NCI-H2227 (cell line): ENCODE measurements around the gene MYO9A.
A peak's percentile ranks its signal among the peaks of the same experiment; 100 is the strongest.

Experiments used
- DNase-seq: peaks from one replicate; lab custom pipeline; 2025; ENCODE audit not compliant: unreplicated experiment; lab: John Stamatoyannopoulos, UW

Gene MYO9A, protein sequence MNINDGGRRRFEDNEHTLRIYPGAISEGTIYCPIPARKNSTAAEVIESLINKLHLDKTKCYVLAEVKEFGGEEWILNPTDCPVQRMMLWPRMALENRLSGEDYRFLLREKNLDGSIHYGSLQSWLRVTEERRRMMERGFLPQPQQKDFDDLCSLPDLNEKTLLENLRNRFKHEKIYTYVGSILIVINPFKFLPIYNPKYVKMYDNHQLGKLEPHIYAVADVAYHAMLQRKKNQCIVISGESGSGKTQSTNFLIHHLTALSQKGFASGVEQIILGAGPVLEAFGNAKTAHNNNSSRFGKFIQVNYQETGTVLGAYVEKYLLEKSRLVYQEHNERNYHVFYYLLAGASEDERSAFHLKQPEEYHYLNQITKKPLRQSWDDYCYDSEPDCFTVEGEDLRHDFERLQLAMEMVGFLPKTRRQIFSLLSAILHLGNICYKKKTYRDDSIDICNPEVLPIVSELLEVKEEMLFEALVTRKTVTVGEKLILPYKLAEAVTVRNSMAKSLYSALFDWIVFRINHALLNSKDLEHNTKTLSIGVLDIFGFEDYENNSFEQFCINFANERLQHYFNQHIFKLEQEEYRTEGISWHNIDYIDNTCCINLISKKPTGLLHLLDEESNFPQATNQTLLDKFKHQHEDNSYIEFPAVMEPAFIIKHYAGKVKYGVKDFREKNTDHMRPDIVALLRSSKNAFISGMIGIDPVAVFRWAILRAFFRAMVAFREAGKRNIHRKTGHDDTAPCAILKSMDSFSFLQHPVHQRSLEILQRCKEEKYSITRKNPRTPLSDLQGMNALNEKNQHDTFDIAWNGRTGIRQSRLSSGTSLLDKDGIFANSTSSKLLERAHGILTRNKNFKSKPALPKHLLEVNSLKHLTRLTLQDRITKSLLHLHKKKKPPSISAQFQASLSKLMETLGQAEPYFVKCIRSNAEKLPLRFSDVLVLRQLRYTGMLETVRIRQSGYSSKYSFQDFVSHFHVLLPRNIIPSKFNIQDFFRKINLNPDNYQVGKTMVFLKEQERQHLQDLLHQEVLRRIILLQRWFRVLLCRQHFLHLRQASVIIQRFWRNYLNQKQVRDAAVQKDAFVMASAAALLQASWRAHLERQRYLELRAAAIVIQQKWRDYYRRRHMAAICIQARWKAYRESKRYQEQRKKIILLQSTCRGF (N-terminal part only)

DNA sequence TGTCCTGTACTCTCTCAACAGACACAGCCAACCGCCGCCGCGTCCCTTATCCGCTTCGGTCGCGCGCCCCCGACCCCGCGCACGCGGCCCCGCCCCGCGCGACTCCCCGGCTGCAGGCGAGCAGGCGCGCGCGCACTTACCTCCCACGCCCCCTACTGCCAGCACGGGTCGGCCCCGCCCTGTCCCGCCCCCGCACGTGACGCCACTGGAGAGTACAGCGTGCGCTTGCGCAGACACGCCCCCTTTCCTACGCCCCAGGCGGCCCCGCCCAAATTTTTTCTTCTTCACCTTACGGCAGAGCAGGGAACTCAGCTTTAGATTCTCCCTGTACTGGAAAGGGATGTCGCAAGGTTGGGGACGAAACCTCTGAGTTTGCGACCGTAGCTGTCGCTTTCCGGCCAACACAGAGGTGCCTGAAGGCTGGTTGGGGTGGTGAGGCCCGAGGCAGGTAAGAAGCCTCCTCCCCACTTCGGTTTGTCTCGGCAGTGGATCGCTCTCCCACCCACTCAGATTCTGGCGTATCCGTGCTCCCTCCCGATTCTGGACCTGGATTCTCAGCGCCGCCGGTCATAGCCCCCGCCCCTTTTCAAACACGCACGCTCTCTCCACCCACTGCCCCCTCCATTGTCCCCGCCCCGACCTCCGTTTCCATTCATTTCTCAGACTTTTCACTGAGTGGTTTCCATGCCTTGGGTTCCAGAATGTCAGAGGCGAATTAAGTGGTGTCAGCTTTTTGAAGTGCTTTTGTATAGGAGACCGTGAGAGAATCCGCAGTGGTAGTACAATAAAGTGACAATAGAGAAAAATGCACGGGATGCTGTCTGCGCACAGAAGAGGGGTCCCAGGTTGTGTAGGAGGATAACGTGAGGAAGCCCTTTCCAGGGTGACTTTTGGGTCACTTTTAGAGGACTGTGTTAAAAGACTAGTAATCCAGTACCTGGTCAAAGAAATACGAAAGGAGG, at the start of gene MYO9A, which contains the start of gene SENP8:
Gene MYO9A, minus strand, starts transcription at position 134 of the 962 bp plus-strand sequence. CDS start 71,587 bp downstream, outside the sequence.
Gene SENP8, plus strand, starts transcription at position 387 of the 962 bp plus-strand sequence. CDS start 21,221 bp downstream, outside the sequence.
- DNase-seq: peak; percentile 96

GRCh38 chr15:72167445-72167844, 49.5 kb upstream of the MYO9A start:
- no peak for DNase-seq

- DNase-seq: no peak
These were observed 48.9 kb upstream of the MYO9A start for GRCh38 chr15:72166716-72167417.

DNA sequence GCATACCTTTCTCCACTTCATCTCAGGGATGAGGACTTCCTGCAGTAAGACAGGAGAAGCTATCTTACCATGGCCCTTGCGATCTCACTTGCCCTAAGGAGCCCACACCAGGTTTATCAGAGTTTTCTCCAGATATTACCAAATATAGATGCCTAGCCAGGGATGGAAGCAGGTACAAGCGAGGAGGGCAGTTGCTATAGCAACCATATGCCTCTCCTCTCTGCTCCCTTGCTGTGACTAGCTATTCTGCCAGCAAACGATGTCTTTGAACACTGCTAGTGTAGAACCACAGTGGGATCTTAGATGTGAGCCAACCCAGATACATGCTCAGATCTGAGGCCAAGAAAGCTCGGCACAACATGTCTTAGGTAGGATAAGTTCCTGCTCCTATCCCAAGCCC, 45.8 kb upstream of the MYO9A start:
- no peak for DNase-seq

GRCh38 chr15:72162569-72162968, 44.6 kb upstream of the MYO9A start:
- DNase-seq: no peak

GRCh38 chr15:72161361-72162132, 43.6 kb upstream of the MYO9A start:
- no peak for DNase-seq

DNA sequence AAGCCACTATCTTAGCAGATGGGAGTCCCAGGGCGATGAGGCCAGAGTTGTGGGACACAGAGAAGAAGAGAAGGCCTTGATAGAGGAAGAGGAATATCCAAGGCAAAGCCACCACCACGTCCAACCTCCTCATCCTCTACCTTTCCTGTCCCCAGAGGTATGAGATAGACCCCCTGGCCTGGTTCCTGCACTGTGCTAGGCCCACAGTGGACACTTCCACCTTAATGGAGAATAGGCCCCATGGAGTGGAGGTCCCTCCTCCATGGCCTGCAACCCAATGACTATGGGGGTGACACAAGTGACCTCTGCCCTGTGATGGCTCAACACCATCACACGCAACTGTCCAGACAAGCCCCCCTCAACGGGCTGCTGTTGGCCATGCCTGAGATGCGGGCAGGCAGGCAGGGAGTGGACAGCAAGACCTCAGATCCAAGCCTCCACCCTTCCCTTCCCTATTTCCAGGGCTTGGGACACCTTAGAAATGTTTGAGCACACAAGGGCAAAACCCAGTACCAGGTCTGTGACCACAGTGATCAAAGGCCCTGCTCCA, 42.8 kb upstream of the MYO9A start:
- DNase-seq: no peak

GRCh38 chr15:72156928-72157327, 39.0 kb upstream of the MYO9A start:
- no peak for DNase-seq

GRCh38 chr15:72155635-72156616, 38.0 kb upstream of the MYO9A start:
- DNase-seq: peak; percentile 86

GRCh38 chr15:72155003-72155621, 37.2 kb upstream of the MYO9A start:
- DNase-seq: peak; percentile 44

DNA sequence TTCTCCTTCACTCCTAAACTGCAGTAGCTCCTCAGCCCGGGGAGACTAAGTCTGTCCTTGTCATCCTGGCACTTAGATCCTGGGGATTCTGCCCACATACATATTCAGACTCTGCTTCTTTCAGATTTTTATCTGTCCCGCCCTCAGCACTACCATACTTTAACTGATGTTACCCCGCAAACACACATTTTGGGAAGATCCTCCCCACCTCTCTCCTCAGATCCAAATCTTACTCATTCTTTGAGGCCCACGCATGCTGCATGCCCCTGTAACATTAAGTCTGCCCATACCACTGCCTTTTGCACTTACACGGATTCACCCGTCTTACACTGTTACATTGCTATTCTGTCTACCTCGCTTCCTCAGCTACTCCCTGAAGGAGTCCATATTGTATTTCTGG, 36.4 kb upstream of the MYO9A start:
- DNase-seq: no peak

DNA sequence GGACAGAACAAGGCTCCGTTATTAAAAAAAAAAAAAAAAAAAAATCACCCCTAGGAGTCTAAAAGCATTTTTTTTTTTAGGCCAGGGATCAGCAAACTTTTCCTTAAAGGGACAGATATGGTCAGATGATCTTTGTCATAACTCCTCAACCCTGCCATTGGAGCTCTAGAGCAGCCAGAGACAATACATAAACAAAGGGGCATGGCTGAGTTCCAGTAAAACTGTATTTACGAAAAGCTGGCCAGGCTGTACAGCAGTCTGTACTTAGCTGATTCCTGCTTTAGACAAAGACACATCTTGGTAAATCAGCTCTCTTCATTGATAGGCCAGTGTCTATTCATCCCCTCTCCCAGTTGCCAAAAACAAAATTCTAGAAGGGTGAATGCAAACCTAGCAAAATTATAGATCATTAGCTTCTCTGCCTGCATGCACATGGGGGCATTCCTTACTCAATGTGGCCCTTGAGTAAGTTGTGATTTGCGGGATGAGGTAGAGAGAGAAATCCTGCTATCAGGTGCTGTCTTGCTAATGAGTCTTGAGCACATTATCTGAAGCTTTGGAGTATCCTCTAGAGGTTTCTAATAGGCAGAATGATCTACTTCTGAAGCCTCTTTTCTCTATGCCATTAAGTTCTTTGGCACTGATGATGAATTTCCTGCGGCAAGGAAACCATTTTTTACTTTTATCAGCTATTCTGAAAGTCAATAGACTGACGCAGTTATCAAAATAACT, 35.5 kb upstream of the MYO9A start:
- DNase-seq: no peak

- no peak for DNase-seq
These were observed 29.5 kb upstream of the MYO9A start for GRCh38 chr15:72147418-72147817.

GRCh38 chr15:72146934-72147333, 29.0 kb upstream of the MYO9A start:
- no peak for DNase-seq

GRCh38 chr15:72146221-72146620, 28.3 kb upstream of the MYO9A start:
- no peak for DNase-seq
